Prostate gland (tissue), 2 donors: ENCODE results near the gene PPP1R14C.

Source experiments
- CTCF ChIP-seq, 4 experiments: fragments of 200-600 bp in 2 of 4; fragments of 450-650 bp in 2 of 4; sonication (generic) in 2 of 4; IDR thresholded peaks; 1 replicate in 3 of 4; 2 replicates in 1 of 4; pipeline ENCODE4 v1.5.1; 2016 to 2019; ENCODE audit warnings: antibody characterized with exemption in 4 of 4, mild to moderate bottlenecking in 2 of 4, moderate library complexity in 2 of 4
- POLR2A ChIP-seq: fragments of 450-650 bp; IDR thresholded peaks from one replicate; pipeline ENCODE4 v1.6.1; 2016; ENCODE audit warnings: antibody characterized with exemption, mild to moderate bottlenecking
- POLR2AphosphoS5 ChIP-seq: sonication (generic); formaldehyde crosslinking; IDR thresholded peaks from one replicate; pipeline ENCODE4 v1.6.1; 2017; ENCODE audit warnings: antibody characterized with exemption

- TF ChIP-seq CTCF (IDR thresholded peaks at IDR 0.05) = no peak
- no peak for TF ChIP-seq POLR2A
- no peak for TF ChIP-seq POLR2AphosphoS5
These were observed 26.3 kb downstream of the PPP1R14C start for GRCh38 chr6:150169181-150169580.
